ENCODE measurements around the gene DHX35.
"Not testable (repeated sequence)": the region's sequence is repeated elsewhere in the genome, so short reads cannot be mapped to it uniquely, and the experiment has no call there.

The DHX35 gene

DNA sequence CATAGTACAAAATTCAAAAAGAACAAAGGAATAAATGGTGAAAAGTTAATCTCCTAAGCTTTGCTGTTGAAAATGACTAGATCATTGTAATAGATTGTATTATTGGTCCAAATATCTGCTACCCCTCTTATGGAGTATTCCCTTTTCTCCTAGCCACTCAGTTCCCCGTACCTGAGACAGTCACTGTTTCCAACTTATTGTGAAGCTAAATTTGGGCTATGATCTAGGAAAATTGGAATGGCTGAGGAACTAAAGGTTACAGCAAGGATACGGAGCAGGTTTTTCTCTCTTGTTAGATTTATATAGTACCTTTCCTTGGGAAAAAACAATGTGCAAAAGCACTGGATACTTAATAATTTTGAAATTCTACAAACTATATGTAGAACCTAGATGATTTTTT lies 17.3 kb downstream of the DHX35 start:
- DNase-seq (ENCODE audit: low spot score): no peak

DNA sequence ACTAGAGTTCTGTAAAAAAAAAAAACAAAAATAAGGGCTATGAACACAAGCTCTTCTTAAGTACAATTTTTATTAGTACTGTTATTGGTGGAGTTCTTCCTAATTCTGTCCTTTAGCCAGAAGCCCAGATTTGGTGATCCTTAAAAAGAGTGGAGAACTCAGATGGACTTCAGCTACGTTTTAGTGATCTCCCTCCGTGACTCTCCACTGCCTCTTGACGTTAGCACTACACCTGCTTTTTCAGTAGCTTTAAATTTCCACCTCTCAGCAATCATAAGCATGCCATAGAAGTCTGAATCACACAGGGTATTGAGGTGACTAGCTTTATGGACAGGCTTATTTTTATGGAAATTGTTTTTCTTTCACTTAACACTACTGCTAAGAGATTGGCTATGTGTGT lies 17.7 kb downstream of the DHX35 start:
- no peak for DNase-seq (ENCODE audit: low spot score)

DNA sequence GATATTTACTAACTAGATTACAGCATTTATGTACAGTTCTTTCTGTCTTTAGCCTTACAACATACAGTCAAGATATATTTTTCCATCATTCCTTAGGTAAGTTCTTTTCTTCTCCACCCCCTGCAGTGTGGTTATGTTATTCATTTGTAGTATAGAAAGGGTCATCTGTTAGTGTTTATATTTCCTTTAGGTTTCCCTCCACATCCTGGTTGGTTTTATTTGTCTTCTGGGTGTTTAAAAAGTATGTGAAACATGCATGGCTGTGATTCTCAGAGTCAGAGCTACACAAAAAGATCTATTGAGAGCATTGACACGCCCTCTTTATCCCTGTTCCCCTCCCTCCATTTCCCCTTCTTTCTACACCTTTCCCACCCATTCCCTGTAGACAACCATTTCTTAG lies 20.1 kb downstream of the DHX35 start:
- DNase-seq (ENCODE audit: low spot score): no peak

DNA sequence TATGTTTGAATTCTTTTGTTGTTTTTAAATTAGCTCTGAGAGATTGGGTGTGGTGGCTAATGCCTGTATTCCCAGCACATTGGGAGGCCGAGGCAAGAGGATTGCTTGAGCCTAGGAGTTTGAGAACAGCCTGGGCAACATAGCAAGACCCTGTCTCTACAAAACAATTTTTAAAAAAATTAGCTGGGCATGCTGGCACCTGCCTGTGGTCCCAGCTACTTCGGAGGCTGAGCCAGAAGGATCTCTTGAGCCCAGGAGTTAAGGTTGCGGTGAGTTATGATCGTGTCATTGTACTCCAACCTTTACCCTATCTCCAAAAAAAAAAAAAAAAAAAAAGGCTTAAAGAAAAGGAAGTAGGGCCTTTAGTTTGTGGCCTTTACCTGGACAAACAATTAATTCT lies 22.9 kb downstream of the DHX35 start:
- DNase-seq (ENCODE audit: low spot score): no peak

DNA sequence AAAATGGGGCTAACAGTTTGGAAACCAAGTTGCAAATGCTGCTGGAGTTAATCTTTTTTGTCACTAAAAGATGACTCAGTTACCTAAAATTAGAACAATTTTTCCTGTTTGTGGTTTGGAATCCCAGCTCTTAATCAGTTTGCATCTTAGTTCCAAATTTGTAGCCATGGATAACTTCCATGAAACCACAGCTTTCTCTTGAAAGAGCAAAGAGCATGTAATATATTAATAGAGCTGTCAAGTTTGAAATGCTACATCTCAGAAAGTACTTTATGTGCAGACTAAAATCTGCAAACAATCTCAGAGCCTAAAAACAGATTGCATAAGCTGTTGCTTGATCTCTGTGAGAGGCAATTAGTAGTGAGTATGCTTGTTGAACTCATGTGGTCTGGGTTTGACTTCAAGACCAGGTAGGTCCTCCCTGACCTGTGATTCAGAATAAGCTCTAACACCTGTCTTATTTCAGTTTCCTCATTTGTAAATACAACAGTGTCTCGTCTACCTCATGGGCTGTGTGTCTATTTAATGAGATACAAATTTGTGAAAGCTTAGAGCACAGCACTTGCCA lies 23.5 kb downstream of the DHX35 start:
- no peak for DNase-seq (ENCODE audit: low spot score)

DNA sequence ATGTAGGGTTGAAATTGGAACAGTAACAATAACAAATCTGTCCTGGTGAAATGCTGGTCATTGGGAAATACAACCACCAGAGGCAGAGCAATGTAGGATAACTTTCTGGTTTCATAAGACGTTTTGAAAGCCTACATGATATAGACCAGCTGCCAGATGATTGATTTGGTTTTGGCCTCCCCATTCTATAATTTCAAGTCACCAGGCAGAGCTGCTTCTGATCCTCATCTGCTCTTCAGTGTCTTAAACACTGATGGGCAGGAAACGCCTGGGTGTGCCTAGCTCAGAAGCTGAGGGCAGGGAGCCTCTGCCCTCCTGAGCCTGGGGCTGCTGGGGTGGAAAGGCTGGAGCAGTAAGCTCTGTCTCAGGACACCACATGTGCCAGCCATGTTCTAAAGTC lies 24.5 kb downstream of the DHX35 start:
- DNase-seq (ENCODE audit: low spot score): no peak

DNA sequence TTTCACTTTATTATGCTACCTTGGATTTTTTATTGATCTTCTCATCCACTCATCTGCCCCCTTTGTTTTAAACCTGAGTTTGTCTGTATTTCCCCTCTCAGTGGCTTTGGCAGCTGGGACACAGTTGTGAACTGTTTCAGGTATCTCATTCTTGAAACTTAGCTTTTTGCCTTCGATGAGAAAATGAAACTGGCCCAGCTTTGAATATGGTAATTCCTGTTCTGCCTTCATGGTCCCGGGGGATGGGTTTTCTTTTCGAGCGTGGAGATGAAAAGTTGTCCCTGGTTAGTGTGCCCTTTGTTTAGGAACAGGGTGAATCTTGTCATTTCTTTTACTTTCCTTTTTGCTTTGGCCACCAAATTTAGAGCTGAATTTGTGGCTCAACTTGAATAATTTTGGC lies 25.6 kb downstream of the DHX35 start:
- peak; percentile 41 for DNase-seq (ENCODE audit: low spot score)

DNA sequence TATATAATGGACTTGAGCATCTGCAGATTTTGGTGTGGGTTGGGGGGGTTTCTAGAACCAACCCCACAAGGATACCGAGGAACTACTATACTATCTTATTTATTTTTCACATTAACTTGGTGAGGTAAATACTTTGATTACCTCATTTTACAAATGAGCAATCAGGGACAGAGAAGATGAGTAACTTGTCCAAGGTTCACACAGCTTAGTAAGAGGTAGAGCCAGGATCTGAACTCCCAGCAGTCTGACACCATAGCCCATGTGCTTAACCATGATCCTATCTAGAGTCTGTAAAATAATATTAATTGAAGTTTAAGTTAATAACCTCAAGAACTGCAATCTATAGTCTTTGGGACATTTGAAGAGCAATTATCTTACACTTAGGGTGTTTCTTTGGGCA lies 28.6 kb downstream of the DHX35 start:
- no peak for DNase-seq (ENCODE audit: low spot score)

DNA sequence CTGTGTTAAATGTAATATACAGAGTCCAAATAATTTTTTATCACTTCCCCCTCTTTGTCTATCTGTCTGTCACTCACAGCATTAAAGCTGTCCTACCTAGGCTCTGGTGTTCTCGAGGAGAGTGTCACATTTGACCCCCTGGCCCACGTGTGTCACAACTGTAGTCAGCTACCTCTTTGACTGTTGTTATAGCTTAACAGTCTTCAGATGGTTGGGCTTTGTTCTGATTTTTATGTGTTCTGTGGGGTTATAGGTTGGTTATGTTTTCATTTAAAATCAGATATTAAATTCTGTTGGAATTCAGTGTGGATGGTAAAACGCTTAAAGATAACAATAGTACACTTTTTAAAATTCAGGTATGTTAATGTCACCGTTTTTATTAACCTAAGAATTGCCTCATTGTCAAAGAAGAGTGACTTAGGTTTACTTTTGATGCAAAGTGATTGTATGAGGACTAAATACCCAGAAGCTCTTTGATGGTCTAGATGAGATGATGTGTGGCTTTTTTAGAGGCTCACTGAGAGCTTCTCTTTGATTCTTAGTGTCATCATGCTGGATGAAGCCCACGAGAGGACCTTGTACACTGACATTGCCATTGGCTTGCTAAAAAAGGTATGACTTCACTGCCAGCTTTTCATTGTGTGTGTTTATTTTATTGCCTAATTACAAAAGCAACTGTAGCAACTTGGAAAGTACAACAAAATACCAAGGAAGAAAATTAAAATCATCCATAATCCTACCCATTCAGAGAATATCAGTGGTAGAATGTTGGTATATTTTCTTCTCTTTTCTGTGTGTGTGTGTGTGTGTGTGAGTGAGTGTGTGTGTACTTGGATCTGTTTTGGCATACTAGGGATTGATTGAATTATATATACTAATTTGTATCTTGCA lies 29.9 kb downstream of the DHX35 start:
- DNase-seq (ENCODE audit: low spot score): no peak

DNA sequence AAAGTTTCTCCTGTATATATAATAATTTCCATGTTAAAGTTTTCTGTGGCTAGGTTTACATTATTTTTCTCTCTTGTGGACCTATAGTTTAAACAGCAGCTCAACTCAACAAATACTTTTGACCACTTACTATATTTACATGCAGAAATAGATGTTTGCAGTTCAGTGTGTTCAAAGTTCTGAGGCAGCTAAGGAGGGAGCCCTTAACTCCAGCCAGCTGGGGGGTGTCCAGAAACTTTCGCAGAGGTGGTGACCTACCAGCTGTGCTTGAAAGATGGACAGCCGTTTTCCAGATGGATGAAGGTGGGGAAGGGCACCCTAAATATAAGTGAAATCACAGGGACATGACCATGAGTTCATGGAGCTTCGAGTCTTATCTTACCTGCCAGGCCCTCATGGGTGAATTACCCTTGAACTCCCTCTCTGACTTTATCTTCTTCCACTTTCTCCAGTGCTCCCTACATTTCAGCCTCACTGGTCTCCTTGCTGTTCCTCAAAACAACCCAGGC lies 33.4 kb downstream of the DHX35 start:
- DNase-seq (ENCODE audit: low spot score): no peak

DNA sequence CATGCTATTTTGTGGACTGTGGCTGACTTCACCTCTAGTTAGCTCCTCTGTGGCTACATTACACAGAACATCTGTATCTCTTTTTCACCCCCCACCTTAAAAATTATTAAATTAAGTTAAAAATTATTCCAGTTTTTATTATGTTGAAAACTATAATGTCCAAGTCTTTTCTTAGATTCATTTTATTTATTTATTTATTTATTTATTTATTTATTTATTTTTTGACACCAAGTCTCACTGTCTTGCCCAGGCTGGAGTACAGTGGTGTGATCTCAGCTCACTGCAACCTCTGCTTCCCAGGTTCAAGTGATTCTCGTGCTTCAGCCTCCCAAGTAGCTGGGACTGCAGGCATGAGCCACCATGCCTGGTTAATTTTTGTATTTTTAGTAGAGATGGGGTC lies 34.7 kb downstream of the DHX35 start:
- DNase-seq (ENCODE audit: low spot score): not testable (repeated sequence)

DNA sequence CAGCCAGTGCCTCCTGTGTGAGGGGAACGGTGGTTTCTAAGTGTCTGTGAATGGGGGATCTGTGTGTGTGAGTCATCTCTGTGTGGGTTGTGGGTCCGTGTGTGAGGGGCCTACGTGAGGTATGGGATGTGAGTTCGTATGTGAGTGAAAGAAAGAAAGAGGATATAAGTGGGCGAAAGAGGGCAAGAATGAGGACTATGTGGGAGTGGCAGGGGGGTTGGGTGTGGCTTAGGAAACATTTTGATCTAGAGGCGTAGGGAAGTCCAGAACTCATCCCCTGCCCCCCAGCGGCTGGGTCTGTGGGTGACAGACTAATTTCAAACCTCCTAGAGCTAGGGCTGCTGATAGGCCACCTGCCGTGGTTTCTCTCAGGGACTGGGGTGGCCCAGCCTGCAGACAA lies 35.5 kb downstream of the DHX35 start:
- DNase-seq (ENCODE audit: low spot score): peak; percentile 41

DNA sequence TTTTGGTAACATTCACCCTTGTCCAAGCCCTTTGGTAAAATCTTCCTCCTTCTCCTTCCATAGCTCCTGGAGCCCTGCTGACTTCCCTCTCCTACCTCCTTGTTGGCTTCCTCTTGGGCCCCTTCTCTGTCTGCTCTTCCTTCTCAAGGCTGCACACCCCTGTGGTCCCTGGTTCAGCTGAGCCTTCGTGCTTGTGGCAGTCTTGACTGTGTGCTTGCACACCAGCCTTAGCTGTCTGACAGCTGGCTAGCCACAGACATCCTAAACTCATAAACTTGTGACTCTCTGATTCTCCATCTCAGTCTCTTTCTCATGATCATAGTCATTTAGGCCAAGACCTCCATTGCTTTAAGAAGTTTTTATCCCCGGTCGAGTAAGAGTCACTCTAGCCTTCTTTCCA lies 37.1 kb downstream of the DHX35 start:
- no peak for DNase-seq (ENCODE audit: low spot score)

DNA sequence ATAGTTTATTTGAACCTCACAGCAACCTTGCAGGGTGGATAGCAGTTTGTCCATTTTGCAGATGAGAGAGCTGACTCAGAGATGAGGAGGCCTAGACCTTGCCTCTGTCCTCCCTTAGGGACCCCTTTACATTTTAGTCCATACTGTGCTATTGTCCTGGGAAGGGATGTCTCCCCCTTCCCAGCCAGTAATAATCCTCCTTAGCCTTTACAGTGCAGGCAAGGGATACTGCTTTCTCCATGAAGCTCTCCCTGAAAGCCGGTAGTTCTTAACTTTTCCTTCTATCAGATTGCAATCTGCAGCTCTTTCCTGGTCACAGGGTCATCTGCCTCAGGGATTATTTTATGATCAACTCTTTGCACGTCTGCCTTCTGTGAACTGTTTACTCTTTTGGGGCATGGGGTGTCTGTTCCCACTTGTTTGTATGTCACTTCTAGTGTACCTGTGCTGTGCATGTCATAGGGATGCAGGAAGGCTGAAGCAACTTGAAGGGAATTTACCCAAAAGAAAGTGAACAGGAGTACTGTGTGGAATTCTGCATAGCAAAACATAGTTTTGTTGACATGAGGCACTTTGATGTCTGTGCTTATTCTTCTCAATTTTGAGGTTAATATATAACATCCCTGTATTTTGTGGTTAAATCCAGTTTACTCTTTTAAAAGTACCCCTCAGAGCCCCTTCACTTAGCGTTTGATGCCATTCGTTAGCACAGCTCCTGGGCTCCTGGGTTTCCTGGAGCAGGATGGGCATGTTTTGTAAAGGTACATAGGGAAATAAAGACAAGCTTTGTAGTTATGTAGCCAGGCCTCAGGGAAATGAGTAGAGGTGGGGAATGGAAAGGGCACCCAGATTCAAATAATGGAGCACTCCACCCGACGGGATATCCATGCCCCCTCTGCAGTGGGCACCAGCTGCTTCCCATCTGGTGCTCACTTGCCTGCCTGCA lies 38.1 kb downstream of the DHX35 start:
- no peak for DNase-seq (ENCODE audit: low spot score)

DNA sequence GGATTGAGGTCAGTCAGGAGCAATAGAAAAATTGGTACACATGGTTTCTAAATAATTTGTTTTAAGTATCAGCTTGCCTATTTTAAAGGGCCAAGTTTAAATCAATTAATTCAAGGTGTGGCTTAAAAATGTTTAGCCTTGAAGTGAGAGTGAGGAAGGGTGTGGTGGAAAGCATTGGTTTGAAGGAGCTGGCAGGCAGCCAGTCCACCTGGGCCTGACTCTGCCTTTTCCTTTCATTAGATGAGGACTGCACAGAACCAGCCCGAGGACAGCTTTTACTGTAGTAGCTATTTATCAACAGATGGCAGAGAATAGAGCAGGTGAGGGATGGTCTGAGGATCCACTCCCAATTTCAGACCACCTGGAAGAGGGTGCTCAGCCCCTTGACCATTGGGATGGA lies 42.4 kb downstream of the DHX35 start:
- DNase-seq (ENCODE audit: low spot score): peak; percentile 13

DNA sequence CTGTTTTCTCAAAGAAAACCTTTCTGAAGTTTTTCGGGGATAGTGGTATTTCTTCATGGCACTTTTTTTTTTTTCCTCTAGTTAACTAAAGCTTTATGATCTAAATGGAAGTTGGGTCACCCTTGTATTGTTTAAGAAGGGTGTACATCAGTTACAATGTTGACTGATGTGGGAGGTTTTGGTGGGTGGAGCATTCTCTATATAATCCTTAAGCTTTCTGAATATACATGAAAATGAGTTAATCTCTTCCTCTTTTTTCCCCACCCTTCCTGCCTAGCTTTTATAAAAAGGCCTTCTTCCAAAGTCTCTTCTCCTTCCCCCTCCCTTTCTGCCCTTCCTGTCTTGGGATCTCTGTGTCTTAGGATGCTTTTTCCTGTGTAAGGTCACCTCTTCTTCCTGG lies 47.2 kb downstream of the DHX35 start:
- DNase-seq (ENCODE audit: low spot score): no peak

DNA sequence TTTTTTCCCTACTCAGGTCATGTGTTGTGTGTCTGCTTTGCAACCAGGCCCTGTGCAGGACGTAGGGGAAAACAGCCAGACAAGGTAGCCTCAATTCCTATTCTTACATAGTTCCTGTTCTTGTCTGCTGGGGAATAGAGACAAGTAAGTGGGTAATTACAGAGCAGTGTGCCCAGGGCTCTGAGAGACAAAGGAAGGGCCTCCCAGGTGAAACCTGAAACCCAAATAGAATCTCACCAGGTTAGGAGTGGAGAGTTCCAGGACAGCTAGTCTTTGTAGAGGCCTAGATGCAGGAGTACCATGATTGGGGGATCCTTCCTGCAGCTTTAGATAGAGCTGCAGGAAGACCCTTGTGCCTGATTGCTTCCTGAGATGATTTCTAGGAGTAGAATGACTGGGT lies 48.4 kb downstream of the DHX35 start:
- DNase-seq (ENCODE audit: low spot score): no peak

DNA sequence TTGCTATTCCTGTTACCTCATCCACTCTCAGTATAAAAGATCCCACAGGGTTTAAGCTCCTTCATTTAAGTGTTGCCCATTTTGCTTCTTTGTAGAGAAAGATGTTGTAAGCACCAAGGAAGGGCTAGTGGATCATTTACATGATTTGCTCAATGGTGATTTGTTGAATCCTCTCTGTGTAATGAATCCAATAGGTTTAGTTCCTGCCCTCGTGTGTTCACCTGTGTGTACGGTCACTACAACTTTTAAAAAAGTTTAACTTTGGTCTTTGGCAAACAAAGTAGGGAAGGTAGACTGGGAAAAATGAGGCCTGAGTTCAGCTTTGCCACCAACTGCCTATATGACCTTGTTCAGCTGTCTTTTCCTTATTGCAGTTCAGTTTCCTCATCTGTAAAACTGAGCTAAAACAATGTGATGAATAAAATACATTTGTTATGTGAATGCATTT lies 51.5 kb downstream of the DHX35 start:
- DNase-seq (ENCODE audit: low spot score): no peak

DNA sequence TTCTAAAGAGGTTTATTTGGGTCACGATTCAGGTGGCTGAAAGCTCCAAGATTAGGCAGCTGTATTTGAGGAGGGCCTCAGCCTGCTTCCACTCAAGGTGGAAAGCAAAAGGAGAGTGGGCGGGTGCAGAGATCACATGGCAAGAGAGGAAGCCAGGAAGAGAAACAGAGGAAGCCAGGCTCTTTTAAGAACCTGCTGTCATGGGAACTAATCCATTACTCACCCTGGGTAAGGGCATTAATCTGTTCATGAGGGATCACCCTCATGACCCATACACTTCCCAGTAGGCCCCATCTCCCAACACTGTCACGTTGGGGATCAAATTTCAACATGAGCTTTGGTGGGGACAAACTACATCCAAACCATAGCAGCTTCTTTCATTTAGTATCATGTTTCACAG lies 53.9 kb downstream of the DHX35 start:
- DNase-seq (ENCODE audit: low spot score): no peak

DNA sequence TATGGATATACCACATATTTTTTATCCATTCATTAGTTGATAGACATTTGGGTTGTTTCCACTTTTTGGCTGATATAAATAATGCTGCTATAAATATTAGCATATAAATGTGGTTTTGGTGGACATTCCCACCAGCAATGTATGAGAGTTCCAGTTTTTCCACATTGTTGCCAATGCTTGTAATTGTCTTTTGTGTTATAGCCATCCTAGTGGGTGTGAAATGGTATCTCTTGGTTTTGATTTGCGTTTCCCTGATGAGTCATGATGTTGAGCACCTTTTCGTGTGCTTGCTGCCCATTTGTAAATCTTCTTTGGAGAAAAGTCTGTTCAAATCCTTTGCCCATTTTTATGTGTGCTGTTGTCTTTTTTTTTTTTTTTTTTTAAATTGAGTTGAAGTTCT lies 54.4 kb downstream of the DHX35 start:
- no peak for DNase-seq (ENCODE audit: low spot score)

DNA sequence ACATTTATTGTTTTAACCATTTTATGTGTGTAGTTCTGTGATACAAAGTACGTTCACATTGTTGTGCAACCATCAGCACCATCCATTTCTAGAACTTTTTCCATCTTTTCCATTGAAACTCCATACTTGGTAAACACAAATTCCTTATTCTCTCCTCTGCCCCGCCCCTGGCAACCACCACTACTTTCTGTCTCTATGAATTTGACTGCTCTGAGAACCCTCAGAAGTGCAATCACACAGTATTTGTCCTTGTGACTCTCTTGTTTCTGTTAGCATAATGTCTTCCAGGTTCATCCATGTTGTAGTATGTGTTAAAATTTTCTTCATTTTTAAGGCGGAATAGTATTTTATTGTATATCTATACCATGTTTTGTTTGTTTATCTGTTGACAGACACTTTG lies 56.9 kb downstream of the DHX35 start:
- no peak for DNase-seq (ENCODE audit: low spot score)

DNA sequence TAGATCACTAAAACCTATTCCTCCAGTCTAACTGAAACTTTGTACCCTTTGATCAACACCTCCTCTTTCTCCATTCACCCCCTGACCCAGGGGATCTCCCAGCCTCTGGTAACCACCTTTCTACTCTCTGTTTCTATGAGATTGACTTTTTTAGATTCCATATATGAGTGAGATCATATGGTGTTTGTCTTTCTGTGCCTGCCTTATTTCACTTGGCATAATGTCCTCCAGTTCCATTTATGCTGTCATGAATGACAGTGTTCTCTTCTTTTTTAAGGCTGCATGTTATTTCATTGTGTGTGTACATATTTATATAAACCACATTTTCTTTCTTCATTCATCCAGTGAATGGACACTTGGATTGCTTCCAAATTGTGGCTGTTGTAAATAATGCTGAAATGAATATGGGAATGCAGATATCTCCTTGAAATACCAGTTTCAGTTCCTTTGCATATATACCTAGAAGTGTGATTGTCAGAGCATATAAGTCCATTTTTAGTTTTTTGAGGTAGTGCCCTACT lies 57.7 kb downstream of the DHX35 start:
- DNase-seq (ENCODE audit: low spot score): no peak
